HG03066 (cell line): ENCODE results near the gene TRIM58.

Source experiments
- ATAC-seq: cut with Tn5 transposase; IDR thresholded peaks from one replicate; pipeline ENCODE4 v1.9.1; 2021; ENCODE audit warnings: low read depth; ENCODE audit not compliant: unreplicated experiment

Gene TRIM58

GRCh38 chr1:247884797-247885413 is 27.9 kb downstream of the TRIM58 start:
- ATAC-seq = no peak

GRCh38 chr1:247895163-247895637 is 38.2 kb downstream of the TRIM58 start, which contains the start of gene OR2W3:
TSS of gene OR2W3 (plus strand) at chr1:247895587. CDS start at chr1:247895587, 0 bp downstream.
- no peak for ATAC-seq

GRCh38 chr1:247895976-247896375 is 39.0 kb downstream of the TRIM58 start:
- ATAC-seq = no peak

GRCh38 chr1:247904122-247904521 is 47.1 kb downstream of the TRIM58 start:
- no peak for ATAC-seq

GRCh38 chr1:247905181-247905580 is 48.2 kb downstream of the TRIM58 start:
- no peak for ATAC-seq

GRCh38 chr1:247905910-247906503 is 49.0 kb downstream of the TRIM58 start:
- no peak for ATAC-seq

- ATAC-seq = no peak
These were observed 49.6 kb downstream of the TRIM58 start for GRCh38 chr1:247906504-247907047.

GRCh38 chr1:247908766-247909165 is 51.8 kb downstream of the TRIM58 start:
- ATAC-seq = no peak

- no peak for ATAC-seq
These were observed 56.8 kb downstream of the TRIM58 start for GRCh38 chr1:247913786-247914185.

- no peak for ATAC-seq
These were observed 58.1 kb downstream of the TRIM58 start for GRCh38 chr1:247914941-247915662.

- no peak for ATAC-seq
These were observed 63.0 kb downstream of the TRIM58 start, which contains the start of gene OR2T8 for GRCh38 chr1:247919952-247920351. TSS of gene OR2T8 (plus strand) at chr1:247920252. CDS start at chr1:247921018, 766 bp downstream.

- no peak for ATAC-seq
These were observed 67.0 kb downstream of the TRIM58 start for GRCh38 chr1:247923941-247924340.

- no peak for ATAC-seq
These were observed 67.9 kb downstream of the TRIM58 start, which contains the start of gene OR2AJ1 for GRCh38 chr1:247924868-247925267. TSS of gene OR2AJ1 (plus strand) at chr1:247924889. CDS start at chr1:247933769, 8,880 bp downstream.
